SK-N-DZ (cell line): Measurements from ENCODE around the gene LGMN.
A peak's percentile ranks its signal among the peaks of the same experiment; 100 is the strongest.
"Not testable (repeated sequence)": the region's sequence is repeated elsewhere in the genome, so short reads cannot be mapped to it uniquely, and the experiment has no call there.

Experiments used
- DNase-seq: peaks from one replicate; pipeline ENCODE4 v3.0.0-alpha.2; 2015; ENCODE audit warnings: low spot score

Gene LGMN

GRCh38 chr14:92698393-92698792 lies 50.0 kb downstream of the LGMN start:
- no peak for DNase-seq

- no peak for DNase-seq
Observed at GRCh38 chr14:92696366-92696765, 52.1 kb downstream of the LGMN start.

- no peak for DNase-seq
Observed at GRCh38 chr14:92695562-92695961, 52.9 kb downstream of the LGMN start.

- DNase-seq, result no peak
Observed at GRCh38 chr14:92694807-92695206, 53.6 kb downstream of the LGMN start.

GRCh38 chr14:92693998-92694795 lies 54.2 kb downstream of the LGMN start:
- no peak for DNase-seq

GRCh38 chr14:92692822-92693226 lies 55.6 kb downstream of the LGMN start:
- no peak for DNase-seq

- DNase-seq, result peak; percentile 45
Observed at GRCh38 chr14:92690171-92691011, 58.0 kb downstream of the LGMN start.

- peak; percentile 44 for DNase-seq
Observed at GRCh38 chr14:92688434-92689375, 59.7 kb downstream of the LGMN start.

GRCh38 chr14:92687681-92688433 lies 60.6 kb downstream of the LGMN start:
- DNase-seq, result peak; percentile 43

- DNase-seq, result peak; percentile 68
Observed at GRCh38 chr14:92686900-92687427, 61.5 kb downstream of the LGMN start.

GRCh38 chr14:92686411-92686899 lies 62.0 kb downstream of the LGMN start:
- DNase-seq, result no peak

- no peak for DNase-seq
Observed at GRCh38 chr14:92685784-92686355, 62.6 kb downstream of the LGMN start.

GRCh38 chr14:92684801-92685560 lies 63.4 kb downstream of the LGMN start:
- no peak for DNase-seq

- DNase-seq, result no peak
Observed at GRCh38 chr14:92683041-92683440, 65.4 kb downstream of the LGMN start.

- DNase-seq, result peak; percentile 41
Observed at GRCh38 chr14:92680781-92681650, 67.4 kb downstream of the LGMN start.

GRCh38 chr14:92680330-92680729 lies 68.1 kb downstream of the LGMN start:
- DNase-seq, result not testable (repeated sequence)

- DNase-seq, result no peak
Observed at GRCh38 chr14:92679246-92679645, 69.2 kb downstream of the LGMN start.

GRCh38 chr14:92678766-92679165 lies 69.7 kb downstream of the LGMN start:
- no peak for DNase-seq
